Fibroblast of the conjunctiva (primary cell): Measurements from ENCODE around the gene DUS2.
"Not testable (repeated sequence)": the region's sequence is repeated elsewhere in the genome, so short reads cannot be mapped to it uniquely, and the experiment has no call there.

Experiments
- DNase-seq: peaks from one replicate; pipeline ENCODE4 v3.0.0-alpha.2; 2010; ENCODE audit warnings: low read depth

The DUS2 gene

DNA sequence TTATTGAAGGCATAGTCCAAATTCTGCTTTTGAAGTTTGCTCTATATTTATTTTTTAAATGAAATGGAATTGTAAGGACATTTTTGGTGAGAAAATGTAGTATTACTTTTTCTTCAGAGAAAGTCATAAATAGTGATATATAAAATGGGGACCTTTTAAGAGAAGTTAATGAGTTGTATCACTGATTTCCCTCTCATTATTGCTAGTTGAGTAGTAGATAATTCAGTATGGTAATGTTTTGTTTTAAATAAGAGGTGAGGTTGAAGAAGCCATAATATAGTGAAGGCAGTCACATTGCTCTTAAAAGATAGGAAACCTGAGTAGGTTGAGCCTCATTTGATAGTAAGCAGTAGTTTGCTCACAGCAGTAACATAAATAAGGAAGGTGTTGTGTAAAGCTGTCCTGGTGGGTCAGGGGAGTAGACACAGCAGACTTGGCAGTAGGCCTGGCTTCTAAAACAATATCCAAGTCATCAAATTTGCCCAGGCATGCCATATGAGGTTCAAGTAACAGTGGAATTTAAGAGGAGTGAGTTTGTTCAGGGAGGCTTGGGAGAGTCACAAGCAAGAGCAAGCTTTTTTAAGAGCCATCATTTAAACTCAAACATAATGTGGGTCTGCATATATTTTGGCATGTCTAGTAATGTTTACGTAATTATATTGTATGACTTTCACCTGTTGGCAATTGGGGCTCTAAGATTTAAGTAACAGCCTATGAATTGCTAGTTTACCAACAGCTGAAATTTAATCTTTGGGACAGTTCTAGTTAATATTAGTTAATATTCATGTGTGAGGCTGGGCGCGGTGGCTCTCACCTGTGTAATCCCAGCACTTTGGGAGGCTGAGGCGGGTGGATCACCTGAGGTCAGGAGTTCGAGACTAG lies 68.5 kb downstream of the DUS2 start:
- DNase-seq = no peak

DNA sequence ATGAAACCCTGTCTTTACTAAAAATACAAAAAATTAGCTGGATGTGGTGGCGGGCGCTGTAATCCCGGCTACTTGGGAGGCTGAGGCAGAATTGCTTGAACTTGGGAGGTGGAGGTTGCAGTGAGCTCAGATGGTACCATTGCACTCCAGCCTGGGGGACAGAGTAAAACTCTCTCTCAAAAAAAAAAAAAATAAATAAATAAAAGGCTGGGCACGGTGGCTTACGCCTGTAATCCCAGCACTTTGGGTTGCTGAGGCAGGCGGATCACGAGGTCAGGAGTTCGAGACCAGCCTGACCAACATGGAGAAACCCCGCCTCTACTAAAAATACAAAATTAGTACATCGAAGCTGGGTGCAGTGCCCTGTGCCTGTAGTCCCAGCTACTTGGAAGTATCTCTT lies 69.2 kb downstream of the DUS2 start:
- DNase-seq = not testable (repeated sequence)

- no peak for DNase-seq
Measured at GRCh38 chr16:68093816-68094613, 70.9 kb downstream of the DUS2 start.

GRCh38 chr16:68094614-68094934 lies 71.5 kb downstream of the DUS2 start:
- no peak for DNase-seq

DNA sequence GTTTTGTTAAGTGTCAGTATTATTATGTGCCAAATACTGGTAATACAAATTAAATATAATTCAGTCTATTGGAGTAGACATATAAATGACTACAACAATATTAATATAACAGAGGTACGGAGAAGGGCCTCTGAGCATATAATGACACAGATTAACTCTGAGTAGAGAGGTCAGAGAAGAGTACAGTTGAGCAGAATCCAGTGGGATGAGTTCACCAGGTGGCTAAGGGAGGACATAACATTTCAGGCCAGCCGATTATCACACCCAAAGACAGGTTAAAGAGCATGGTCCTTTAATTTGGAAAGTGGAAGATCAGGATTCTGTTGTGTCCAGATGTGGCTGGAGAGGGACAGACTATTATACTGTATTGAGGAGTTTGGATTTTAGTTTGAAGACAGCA lies 73.4 kb downstream of the DUS2 start:
- DNase-seq = no peak

- no peak for DNase-seq
Measured at GRCh38 chr16:68097088-68097487, 74.0 kb downstream of the DUS2 start.

DNA sequence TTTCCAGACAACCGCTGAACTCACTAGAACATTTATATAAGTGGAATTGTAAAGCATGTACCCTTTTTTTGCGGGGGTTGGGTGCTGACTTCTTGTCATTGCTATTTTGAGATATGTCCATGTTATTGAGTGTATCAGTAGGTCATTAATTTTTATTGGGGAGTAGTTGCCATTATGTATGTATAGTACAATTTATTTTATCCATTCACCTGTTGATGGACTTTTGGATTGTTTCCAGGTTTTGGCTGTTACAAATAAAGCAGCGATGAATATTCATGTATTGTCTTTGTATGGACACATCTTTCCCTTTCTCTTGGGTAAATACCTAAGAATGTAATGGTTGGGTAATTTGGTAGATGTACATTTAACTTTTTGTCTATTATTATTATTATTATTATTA lies 74.8 kb downstream of the DUS2 start:
- DNase-seq = no peak

- no peak for DNase-seq
Measured at GRCh38 chr16:68100488-68100887, 77.4 kb downstream of the DUS2 start.

DNA sequence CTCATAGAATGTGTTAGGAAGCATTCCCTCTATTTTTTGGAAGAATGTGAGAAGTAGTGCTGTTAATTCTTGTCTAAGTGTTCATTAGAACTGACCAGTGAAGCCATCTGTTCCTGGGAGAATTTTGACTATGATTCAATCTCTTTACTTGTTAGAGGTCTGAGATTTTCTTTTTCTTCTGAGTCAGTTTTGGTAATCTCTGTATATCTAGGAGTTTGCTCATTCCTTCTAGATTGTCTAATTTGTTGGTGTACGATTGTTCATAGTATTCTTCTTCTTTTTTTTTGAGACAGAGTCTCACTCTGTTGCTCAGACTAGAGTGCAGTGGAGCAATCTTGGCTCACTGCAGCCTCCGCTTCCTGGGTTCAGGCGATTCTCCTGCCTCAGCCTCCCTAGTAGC lies 82.5 kb downstream of the DUS2 start:
- no peak for DNase-seq

GRCh38 chr16:68107230-68107928 lies 84.3 kb downstream of the DUS2 start:
- DNase-seq = not testable (repeated sequence)

DNA sequence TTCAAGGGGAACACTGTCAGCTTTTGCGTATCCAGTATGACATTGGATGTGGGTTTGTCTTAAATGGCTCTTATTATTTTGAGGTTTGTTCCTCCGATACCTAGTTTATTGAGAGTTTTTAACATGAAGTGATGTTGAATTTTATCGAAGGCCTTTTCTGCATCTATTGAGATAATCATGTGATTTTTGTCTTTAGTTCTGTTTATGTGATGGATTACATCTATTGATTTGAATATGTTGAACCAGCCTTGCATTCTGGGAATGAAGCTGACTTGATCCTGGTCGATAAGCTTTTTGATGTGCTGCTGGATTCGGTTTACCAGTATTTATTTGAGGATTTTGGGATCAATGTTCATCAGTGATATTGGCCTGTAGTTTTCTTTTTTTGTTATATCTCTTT lies 86.1 kb downstream of the DUS2 start:
- not testable (repeated sequence) for DNase-seq

DNA sequence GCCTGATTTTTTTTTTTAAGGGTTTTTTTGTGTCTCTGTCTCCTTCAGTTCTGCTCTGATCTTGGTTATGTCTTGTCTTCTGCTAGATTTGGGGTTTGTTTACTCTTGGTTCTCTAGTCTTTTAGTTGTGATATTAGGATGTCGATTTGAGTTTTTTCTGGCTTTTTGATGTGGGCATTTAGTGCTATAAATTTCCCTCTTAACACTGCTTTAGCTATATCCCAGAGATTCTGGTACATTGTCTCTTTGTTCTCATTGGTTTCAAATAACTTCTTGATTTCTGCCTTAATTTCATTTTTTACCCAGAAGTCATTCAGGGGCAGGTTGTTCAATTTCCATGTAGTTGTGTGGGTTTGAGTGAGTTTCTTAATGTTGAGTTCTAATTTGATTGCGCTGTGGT lies 87.5 kb downstream of the DUS2 start:
- not testable (repeated sequence) for DNase-seq

GRCh38 chr16:68111379-68111778 lies 88.3 kb downstream of the DUS2 start:
- no peak for DNase-seq

- no peak for DNase-seq
Measured at GRCh38 chr16:68113059-68113761, 90.1 kb downstream of the DUS2 start.

GRCh38 chr16:68113765-68114240 lies 90.7 kb downstream of the DUS2 start:
- DNase-seq = no peak

- DNase-seq = not testable (repeated sequence)
Measured at GRCh38 chr16:68114939-68115338, 91.9 kb downstream of the DUS2 start.

DNA sequence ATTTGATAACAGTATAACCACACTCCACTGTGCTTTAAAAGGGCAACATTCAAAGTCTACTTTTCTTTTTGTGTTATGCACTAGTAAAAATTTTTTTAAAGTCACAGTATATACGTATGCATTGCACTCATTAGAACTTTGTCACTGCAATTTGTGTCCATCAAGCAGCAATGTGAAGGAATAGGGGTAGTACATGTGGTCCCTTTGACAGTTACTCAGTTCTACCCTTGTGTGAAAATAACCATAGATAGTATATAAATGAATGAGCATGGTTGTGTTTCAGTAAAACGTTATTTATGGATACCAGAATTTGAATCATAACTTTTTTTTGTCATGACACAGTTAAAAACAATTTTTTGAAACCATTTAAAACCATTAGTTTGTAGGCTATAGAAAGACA lies 92.8 kb downstream of the DUS2 start:
- DNase-seq = no peak

DNA sequence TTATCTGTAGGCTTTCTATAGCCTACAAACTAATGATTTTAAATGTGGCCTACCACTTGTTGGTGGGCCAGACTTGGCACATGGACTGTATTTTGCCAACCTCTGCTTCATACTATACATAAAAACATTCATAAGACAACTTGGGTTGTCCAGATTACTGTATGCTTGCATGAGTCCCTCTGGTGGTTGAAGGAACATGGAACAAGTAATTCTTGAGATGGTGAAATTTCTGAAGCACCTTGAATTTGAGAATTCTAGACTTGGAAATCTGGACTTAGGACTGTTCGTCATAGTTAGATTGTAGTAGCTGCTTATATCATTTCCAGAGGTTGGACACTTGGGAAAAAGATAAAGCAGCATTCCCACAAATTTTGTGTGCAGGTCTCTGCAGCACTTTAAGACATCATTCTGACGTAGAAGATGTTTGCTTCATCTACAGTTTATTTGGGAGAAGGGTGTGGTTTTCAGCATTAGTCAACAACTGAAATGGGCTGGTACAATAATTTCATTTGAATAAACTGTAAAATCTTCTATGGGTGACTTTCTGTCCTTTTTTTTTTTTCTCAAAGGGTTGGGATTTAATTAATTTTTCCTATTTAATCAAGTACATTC lies 93.3 kb downstream of the DUS2 start:
- no peak for DNase-seq

GRCh38 chr16:68117884-68118283 lies 94.8 kb downstream of the DUS2 start:
- DNase-seq = no peak

DNA sequence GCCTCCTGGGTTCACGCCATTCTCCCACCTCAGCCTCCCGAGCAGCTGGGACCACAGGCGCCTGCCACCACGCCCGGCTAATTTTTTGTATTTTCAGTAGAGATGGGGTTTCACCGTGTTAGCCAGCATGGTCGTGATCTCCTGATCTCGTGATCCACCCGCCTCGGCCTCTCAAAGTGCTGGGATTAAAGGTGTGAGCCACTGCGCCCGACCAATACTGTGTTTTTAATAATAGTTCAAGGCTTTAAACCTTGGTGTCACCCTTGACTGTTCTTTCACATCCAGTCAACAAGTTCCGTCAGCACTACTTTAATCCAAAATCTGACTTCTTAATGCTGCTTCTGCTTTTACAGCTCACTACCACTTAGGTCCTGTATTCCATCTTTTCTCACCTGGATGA lies 95.9 kb downstream of the DUS2 start:
- not testable (repeated sequence) for DNase-seq

DNA sequence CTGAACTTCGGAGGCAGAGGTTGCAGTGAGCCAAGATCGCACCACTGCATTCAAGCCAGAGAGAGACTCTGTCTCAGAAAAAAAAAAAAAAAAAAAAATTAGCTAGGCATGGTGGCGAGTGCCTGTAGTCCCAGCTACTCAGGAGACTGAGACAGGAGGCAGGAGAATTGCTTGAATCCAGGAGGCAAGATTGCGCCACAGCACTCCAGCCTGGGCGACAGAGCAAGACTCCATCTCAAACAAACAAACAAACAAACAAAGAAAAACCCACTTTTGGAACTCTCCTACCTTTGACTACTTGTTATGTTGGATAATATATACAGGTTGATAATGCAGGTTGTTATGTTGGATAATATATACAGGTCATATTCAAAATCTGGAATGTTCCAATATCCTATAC lies 97.4 kb downstream of the DUS2 start:
- DNase-seq = not testable (repeated sequence)

DNA sequence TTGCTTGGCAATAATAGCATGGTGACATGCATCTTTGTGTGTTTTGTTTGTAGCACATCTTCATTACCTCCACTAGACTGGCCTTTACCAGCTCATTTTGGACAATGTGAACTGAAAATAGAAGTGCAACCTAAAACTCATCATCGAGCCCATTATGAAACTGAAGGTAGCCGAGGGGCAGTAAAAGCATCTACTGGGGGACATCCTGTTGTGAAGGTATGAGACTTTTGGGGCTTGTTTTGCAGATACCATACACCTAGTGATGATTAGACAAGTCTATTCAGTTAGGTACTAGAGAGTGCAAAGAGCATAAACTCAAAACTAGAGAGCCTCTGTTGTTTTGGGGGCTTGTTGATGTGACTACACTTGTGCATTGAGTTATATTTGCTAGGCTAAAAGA lies 103.3 kb downstream of the DUS2 start:
- DNase-seq = no peak
